Measurements from ENCODE around the gene KRTAP9-8.
"Not testable (repeated sequence)": the region's sequence is repeated elsewhere in the genome, so short reads cannot be mapped to it uniquely, and the experiment has no call there.

Gene KRTAP9-8

GRCh38 chr17:41237949-41238437 is at the start of gene KRTAP9-8:
Gene KRTAP9-8 (plus strand): TSS chr17:41237999. CDS start chr17:41238052, 53 bp downstream.
- not testable (repeated sequence) for DNase-seq

GRCh38 chr17:41189837-41190318 is 47.9 kb upstream of the KRTAP9-8 start, which contains the start of gene KRTAP9-1:
Gene KRTAP9-1 (plus strand): TSS chr17:41189887. CDS start chr17:41189887, 0 bp downstream.
- not testable (repeated sequence) for DNase-seq

GRCh38 chr17:41190328-41190727 is 47.5 kb upstream of the KRTAP9-8 start:
- DNase-seq, result no peak

- DNase-seq, result no peak
Observed at GRCh38 chr17:41196068-41196467, 41.7 kb upstream of the KRTAP9-8 start.

- DNase-seq, result no peak
Observed at GRCh38 chr17:41199421-41200078, 38.2 kb upstream of the KRTAP9-8 start.

DNA sequence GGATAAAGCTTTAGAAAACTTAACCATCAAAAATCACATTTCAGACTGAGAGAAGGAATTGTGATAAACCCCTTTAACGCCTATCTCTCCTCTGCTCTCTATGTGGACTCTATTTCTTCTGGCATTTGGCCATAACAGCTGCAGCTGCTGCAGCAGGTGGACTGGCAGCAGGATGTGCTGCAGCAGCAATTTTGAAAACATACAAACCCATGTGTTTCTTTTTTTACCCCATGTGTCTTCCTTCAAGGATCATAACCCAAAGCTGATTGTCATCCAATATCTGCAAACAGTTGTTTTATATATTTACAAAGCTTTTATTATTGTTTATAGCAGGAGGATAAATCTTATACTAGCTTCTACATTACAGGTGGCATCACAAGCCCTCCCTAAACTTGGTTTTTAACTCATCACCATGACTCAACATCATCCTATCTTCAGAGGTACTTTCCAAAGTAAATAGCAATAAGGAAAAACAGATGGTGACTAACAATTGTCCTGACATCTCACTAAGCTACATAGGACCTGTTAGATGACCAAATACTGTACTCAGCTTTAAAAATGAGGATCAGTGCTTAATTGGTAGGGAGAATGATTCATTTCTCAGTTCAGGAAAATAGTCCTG is 25.8 kb upstream of the KRTAP9-8 start:
- DNase-seq, result peak; percentile 7

DNA sequence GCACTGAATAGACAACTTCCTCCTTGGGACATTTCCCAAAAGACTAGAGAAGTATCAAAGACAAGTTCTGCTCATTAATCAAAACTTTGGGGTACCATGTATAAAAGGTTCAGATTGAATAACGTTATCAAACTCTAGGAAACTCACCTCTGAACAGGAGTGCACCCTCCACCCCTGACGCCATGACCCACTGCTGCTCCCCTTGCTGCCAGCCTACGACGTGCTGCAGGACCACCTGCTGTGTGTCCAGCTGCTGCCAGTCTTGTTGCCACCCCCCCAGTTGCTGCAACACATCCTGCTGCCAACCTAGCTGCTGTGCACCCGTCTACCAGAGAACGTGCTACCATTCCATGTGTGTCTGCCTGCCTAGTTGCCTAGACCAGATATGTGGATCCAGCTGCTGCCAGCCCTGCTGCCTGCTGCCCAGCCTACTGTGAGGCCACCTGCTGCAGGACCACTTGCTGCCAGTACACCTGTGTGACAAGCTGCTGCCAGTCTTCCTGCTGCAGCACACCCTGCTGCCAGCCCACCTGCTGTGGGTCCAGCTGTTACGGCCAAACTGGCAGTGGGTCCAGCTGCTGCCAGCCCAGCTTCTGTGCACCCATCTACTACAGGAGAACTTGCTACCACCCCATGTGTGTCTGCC is 25.2 kb upstream of the KRTAP9-8 start:
- no peak for DNase-seq

- no peak for DNase-seq
Observed at GRCh38 chr17:41215681-41216080, 22.1 kb upstream of the KRTAP9-8 start.

DNA sequence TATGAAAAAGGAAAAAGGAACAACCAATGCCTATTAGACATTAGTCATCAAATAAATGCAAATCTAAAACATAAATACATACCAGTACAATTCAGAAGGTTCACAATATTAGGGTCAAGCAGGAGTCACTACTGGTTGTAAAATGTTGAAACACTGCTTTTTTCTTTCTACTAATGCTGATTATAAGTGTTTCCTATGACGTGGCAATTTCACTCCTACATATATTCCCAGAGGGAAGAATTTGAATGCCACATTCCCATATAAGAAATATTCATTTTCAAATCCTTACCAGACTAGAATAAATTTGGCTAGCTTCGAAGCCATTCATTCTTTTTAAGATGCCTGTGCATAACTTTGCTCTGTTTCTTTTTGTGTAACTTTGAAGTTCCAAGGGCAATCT is 14.0 kb upstream of the KRTAP9-8 start:
- DNase-seq, result no peak

- no peak for DNase-seq
Observed at GRCh38 chr17:41226051-41226450, 11.7 kb upstream of the KRTAP9-8 start.

DNA sequence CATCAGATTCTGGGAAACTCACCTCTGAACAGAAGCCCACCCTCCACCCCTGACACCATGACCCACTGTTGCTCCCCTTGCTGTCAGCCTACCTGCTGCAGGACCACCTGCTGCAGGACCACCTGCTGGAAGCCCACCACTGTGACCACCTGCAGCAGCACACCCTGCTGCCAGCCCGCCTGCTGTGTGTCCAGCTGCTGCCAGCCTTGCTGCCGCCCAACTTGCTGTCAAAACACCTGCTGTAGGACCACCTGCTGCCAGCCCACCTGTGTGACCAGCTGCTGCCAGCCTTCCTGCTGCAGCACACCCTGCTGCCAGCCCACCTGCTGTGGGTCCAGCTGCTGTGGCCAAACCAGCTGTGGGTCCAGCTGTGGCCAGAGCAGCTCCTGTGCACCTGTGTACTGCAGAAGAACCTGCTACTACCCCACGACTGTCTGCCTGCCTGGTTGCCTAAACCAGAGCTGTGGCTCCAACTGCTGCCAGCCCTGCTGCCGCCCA is 11.2 kb upstream of the KRTAP9-8 start, which contains the start of gene KRTAP9-2:
Gene KRTAP9-2 (plus strand): TSS at position 51 of the 498 bp plus-strand sequence. CDS start 7 bp downstream, at position 58.
- DNase-seq, result not testable (repeated sequence)

DNA sequence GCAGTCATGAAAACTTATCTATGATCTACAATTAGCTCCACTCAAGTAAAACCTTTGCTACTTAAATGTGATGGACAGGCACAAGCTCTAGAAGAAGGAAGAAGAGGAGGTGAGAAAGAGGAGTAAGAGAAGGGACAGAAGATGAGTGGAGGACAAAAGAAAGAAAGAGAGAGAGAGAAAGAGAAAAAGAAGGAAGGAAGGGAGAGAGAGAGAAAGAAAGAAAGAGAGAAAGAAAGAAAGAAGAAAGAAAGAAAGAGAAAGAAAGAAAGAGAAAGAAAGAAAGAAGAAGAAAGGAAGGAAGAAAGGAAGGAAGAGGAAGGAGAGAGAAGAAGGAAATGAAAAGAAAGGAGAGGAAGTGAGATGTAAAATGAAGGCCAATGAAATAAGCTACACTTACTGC is 7.7 kb upstream of the KRTAP9-8 start:
- DNase-seq, result no peak

DNA sequence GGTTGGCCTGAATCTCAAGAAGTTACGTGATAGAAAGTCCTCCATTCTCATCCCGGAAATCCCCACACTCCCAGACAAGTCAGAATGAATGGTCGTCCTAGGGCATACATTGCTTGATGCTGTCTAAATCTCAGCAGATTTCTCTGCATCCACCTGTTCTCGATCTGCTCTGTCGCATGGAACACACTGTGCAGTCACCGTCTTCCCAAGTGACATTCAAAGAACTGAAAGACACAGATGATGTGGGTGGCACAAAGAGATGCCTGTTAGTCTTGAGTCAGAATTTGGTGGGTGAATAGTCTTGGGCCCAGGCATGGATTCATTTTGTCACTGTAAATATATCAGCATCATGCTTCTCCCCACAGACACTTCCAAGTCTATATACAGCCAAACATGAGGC is 6.1 kb upstream of the KRTAP9-8 start:
- DNase-seq, result no peak

- DNase-seq, result not testable (repeated sequence)
Observed at GRCh38 chr17:41232399-41233105, 5.2 kb upstream of the KRTAP9-8 start, which contains the start of gene KRTAP9-3. Gene KRTAP9-3 (plus strand): TSS chr17:41232449. CDS start chr17:41232502, 53 bp downstream.

GRCh38 chr17:41237116-41237515 is 683 bp upstream of the KRTAP9-8 start:
- not testable (repeated sequence) for DNase-seq

- not testable (repeated sequence) for DNase-seq
Observed at GRCh38 chr17:41246995-41247787, 9.4 kb downstream of the KRTAP9-8 start.

DNA sequence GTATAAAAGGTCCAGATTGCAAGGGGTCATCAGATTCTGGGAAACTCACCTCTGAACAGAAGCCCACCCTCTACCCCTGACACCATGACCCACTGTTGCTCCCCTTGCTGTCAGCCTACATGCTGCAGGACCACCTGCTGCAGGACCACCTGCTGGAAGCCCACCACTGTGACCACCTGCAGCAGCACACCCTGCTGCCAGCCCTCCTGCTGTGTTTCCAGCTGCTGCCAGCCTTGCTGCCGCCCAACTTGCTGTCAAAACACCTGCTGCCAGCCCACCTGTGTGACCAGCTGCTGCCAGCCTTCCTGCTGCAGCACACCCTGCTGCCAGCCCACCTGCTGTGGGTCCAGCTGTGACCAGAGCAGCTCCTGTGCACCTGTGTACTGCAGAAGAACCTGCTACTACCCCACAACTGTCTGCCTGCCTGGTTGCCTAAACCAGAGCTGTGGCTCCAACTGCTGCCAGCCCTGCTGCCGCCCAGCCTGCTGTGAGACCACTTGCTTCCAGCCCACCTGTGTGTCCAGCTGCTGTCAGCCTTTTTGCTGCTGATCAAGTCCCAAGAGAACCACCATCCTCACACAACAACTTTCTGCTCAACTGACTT is 11.9 kb downstream of the KRTAP9-8 start, which contains the start of gene KRTAP9-4:
Gene KRTAP9-4 (plus strand): TSS at position 51 of the 604 bp plus-strand sequence. CDS start 34 bp downstream, at position 85.
- not testable (repeated sequence) for DNase-seq

DNA sequence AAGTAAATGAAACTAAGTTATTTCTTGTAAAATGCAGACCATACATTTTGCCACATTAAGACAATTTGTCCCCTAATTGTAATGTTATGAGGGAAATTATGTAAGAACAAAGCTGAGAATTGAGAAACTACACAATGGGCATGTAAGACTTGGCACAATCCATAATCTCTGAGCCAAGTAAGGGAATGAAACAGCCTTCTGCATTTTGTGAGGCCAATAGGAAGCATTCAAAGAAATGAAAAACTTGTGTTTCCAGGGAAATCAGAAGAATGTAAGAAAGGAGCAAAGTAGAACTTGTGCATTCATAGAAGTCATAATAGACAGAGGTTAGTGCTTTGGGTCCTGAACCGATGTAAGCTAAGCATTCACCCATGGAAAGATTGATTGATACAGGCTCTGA is 13.5 kb downstream of the KRTAP9-8 start:
- DNase-seq, result no peak

GRCh38 chr17:41254861-41255260 is 17.1 kb downstream of the KRTAP9-8 start:
- no peak for DNase-seq

DNA sequence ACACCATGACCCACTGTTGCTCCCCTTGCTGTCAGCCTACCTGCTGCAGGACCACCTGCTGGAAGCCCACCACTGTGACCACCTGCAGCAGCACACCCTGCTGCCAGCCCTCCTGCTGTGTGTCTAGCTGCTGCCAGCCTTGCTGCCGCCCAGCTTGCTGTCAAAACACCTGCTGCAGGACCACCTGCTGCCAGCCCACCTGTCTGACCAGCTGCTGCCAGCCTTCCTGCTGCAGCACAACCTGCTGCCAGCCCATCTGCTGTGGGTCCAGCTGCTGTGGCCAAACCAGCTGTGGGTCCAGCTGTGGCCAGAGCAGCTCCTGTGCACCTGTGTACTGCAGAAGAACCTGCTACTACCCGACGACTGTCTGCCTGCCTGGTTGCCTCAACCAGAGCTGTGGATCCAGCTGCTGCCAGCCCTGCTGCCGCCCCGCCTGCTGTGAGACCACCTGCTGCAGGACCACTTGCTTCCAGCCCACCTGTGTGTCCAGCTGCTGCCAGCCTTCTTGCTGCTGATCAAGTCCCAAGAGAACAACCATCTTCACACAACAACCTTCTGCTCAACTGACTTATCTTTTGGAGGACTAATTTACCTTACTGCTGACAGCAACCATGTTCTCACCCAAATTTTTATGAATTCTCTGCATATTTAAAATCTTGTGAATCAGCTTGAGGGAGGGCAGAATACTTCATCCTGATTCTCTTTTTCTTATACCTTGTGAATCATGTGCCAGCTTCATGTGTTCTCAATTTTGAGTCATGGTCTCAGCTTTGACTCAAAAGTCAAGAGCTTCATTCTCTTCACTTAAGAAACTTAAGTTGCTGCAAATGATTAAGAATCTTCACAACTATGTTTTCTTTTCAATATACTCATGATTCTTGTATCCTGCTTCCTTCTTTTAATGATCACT is 17.8 kb downstream of the KRTAP9-8 start, which contains the start of gene KRTAP9-9:
Gene KRTAP9-9 (plus strand): TSS at position 4 of the 910 bp plus-strand sequence.
- DNase-seq, result not testable (repeated sequence)

Measured in activated CD4-positive, alpha-beta T cell treated with anti-CD3 and anti-CD28 coated beads, Interleukin-10, Interleukin-2, amounts not matched to agents 100 ng/mL and 50 ng/mL, durations not matched to agents 16 hours and 8 hours (primary cell).